Occipital lobe (tissue), 2 donors: ENCODE data around the gene RHOV. TPM values are rescaled to one million over a fixed set of nuclear protein-coding genes. Genes with fewer than 3 reads are reported as not detected.
A peak's percentile ranks its signal among the peaks of the same experiment; 100 is the strongest.

Source experiments
- DNase-seq: peaks from one replicate; lab custom pipeline; 2025; lab: John Stamatoyannopoulos, UW
- total RNA-seq: library from RNA; depleted of rRNA; stranded (reverse); fragments of >200 nt; gene quantifications from one replicate; pipeline ENCODE4 v1.2.3, GENCODE V29; 2014

Gene RHOV
- 10.8 TPM for total RNA-seq

DNA sequence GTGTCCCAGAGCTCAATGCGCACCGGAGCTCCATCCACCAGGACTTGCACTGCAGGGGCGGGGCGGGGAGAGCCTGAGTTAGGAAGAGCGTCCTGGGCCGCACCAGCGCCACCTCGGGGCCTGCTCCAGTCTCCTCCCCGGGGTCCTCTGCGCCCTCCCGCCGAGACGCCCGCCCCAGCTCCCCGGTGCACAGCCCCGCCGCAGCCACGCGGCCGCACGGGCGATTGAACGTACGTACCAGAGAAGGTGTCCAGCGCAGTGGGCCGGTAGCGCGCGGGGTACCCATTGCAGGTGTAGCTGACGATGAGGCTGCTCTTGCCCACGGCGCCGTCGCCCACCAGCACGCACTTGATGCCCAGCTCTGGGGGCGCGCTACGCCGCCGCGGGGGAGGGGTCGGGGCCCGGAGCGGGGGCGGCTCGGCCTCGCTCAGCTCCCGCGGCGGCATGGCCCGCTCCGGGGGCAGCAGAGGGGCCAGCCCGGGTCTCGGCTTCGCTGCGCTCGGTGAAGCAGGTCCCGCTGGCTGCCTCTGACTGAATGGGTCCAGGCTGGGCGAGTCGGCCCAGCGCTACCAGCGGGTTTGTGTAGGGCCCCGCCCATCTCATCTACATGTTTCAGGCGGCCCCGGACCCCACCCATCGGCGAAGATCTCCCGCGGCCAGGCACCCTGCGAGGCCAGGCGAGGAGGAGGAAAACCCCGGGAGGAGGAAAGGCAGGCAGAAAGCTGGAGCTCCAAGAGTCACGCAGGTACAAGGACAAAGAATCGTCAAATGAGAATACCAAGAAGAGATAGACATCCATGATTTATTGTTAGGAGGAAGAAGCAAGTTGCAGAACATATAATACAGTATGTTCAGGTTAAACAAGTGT, at the start of gene RHOV:
RHOV (minus strand) TSS at position 541 of the 868 bp plus-strand sequence; CDS start at position 446, 95 bp downstream.
- peak; percentile 38 for DNase-seq

DNA sequence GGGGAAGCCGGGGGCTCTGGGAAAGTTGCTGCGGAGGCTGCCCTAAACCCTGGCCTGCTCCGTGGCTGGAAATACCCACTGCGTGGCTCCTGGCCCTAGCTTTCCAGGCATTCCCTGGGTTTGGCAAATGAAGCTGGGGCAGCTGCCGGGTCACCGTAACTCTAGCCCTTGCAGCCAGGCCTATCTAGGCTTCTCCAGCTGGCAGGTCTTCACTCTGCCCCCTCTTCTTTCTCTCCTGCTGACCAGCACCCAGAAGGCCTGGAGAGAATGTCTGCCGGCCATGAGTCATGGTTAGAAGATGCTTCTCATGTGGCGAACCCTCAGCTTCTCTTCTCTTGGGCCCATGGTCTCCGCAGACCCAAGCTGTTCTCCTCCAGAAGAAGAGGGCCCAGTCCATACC, 49.5 kb upstream of the RHOV start:
- no peak for DNase-seq

- no peak for DNase-seq
Measured at GRCh38 chr15:40922608-40923005, 48.6 kb upstream of the RHOV start.

DNA sequence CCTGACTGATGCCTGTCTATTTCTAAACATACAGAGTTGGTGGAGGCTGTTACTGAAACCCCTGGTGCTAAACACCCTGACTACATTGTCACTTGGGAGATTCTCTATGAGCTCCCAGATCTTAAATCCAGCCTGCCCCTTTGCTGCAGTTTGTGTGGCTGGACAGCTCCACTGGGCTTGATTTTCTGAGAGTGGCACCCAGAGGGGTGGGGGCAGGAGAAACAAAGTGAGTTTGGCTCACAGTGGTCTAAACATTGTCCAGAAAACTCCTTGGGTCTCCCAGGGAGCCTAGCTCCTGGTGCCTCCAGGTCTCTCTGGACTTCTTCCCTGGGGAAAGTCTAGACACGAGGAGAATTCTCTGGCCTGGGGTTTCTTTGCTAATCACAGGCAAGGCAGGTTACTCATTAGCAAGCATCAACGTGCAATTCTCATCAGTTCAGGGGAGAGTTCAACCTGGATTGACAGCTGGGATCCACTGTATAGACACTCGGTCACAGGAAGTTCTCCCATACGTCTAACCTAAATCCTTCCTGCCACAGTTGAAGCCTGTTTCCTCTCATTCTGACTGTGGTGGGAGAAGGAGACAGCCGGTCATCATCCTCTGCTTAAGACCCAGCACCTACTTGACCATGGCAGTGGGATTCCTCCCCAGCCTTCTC, 48.0 kb upstream of the RHOV start:
- DNase-seq: no peak

DNA sequence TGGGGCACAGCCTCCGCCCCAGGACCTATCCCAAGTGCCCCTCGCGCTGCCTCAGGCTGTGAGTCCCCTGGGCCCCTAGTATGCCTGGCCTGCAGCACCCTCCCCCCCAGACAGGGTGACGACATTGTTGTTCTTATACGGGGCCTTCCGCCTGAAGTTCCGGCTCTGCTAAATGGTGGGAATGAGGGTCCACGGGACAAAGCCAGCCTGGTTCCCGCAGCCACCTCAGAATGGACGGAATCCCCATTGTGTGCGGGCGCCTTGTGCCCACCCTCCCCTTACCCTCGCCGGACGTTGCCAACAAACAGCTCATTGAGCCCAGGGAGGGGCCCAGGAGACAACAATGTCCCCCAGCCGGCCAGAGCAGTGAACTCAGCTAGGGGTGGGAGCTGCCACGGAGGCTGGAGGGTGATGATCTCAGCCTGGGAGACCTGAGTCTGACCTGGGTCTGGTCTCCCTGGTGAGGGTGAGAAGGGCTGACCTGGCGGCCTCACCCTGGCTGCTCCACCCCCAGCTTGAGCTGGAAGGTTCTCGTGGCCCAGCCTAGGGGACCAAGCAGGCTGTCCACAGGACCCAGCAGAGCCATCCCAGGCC, 44.9 kb upstream of the RHOV start:
- no peak for DNase-seq

- no peak for DNase-seq
Measured at GRCh38 chr15:40918146-40918798, 44.2 kb upstream of the RHOV start.

GRCh38 chr15:40917585-40917984, 43.6 kb upstream of the RHOV start:
- no peak for DNase-seq

DNA sequence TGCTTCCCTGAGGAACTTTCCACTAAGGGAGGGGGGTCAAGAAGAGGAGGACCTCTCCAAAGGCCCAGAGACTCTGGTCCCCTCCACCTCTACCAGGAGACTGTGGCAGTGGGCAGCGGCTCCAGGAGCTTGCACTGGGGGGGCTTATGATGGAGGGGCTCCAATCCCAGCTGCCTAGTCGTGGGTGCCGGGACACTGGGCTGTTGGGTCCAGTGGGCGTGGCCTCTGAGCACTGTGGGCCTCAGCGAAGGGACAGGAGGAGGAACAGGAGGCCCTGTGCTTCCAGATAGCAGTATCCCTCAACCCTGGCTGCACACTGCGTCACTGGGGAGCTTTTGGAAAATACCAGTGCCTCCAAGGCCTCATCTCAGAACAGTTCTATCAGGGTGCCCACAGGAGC, 41.6 kb upstream of the RHOV start:
- DNase-seq: no peak

DNA sequence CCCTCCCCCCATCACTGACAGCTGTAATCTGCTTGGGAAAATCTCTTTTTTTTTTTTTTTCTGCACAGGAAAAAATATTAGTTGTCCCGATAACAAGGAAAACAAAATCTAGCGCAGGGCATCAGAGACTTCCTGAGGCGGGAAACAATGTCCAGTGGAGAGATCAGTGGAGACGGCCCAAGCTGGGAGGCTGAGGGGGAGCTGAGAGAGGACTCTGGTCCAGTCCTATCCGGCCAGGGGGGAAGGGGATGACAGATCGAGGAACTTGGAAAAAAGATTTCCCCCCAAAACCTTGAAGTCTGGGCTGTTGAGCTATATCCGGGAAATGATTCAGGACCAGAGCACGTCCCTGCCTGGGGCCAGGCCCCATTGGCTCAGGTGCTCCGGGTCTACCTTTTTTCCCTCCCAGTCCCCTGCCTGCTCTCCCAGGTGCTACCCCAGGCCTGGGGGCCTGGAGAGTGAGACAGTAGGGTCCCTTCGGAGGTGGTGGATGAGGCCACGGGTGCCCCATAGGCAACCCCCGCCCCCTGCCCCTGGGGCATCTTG, 41.2 kb upstream of the RHOV start:
- no peak for DNase-seq

GRCh38 chr15:40914486-40914885, 40.5 kb upstream of the RHOV start:
- no peak for DNase-seq

- no peak for DNase-seq
Measured at GRCh38 chr15:40914013-40914412, 40.0 kb upstream of the RHOV start.

- no peak for DNase-seq
Measured at GRCh38 chr15:40912478-40912877, 38.4 kb upstream of the RHOV start.

GRCh38 chr15:40911693-40912092, 37.7 kb upstream of the RHOV start:
- no peak for DNase-seq

- no peak for DNase-seq
Measured at GRCh38 chr15:40911141-40911540, 37.1 kb upstream of the RHOV start.

- no peak for DNase-seq
Measured at GRCh38 chr15:40909662-40910630, 35.9 kb upstream of the RHOV start.

DNA sequence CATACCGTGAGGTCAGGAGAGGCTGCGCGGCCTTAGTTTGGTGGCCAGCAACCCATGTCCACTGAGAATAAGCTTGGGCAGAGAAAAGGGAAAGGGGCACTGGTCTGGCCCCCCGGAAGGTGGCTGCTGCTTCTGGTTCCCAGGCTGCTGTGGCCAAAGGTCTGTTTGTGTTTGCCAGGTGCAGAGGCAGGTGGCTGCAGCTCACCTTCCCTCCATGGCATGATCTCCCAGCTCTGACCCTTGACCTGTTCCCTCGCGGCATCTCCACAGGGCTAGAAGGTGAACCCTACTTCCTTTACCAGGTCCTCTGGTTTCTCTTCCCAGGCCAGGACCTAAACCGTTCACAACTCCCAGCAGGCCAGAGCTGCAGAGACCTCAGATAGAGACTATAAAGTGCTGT, 34.1 kb upstream of the RHOV start:
- no peak for DNase-seq

- DNase-seq: no peak
Measured at GRCh38 chr15:40906991-40907802, 33.2 kb upstream of the RHOV start.

DNA sequence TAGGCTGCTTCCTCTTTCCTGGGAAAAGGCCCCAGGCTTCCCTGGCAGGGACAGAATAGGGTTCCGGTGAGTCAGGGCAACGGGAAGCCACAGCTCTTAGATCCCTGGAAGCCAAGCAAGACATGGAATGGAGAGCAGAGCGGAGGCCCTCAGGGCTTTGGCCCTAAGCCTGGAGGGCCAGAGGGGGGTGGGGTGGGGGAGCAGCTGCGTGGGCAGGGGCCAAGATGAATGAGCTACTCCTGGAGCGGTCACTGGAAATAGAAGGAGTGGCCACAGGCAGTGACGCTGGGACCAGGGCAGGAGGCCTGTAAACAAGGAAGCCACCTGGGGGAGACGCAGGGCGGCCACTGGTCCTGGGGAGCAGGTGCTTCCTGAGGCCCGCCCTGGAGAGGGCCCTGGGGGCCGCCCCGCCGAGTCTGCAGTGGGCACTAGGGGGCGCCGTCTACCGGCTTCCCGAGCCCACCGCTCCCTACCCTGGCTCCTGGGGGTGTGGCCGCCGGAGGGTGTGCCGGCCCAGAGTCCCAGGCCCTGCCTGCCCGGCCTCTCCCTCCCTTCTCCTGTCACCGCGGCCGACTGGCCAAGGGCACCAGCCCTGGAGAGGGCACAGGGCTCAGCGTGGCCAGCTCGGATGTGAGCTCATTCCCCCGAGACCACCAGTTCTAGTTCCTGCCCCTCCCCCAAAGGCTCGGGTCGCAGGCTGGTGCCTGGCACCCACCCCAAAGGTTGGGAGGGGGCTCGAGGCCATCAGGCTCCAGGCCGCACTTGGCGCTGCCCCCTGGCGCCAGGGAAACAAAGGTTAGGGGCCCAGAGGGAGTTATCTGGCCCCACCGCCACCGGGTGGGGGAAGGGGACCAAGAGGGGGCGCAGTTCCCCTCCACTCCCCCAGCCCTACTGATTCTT, 32.3 kb upstream of the RHOV start:
- DNase-seq: peak; percentile 41
